GM12878 (cell line): ENCODE measurements around the gene LYSMD1. TPM values are rescaled to one million over a fixed set of nuclear protein-coding genes. Genes with fewer than 3 reads are reported as not detected.

Source experiments
- CHD1 ChIP-seq: IDR thresholded peaks from 2 replicates; pipeline ENCODE4 v1.6.1; 2012; ENCODE audit warnings: low read depth, low read length, improper control_type of control experiment
- GATAD2B ChIP-seq: fragments of 450-650 bp; conservative IDR thresholded peaks from 2 replicates; pipeline ENCODE4 v1.6.1; 2017; ENCODE audit warnings: low read depth, mild to moderate bottlenecking, moderate library complexity
- NFYB ChIP-seq: IDR thresholded peaks from 2 replicates; pipeline ENCODE4 v1.6.1; 2011; ENCODE audit warnings: low read depth, mild to moderate bottlenecking, low read length, improper control_type of control experiment, moderate library complexity; ENCODE audit not compliant: insufficient read depth
- PKNOX1 ChIP-seq: fragments of 450-650 bp; IDR thresholded peaks from 2 replicates; pipeline ENCODE4 v1.6.1; 2016; ENCODE audit warnings: mild to moderate bottlenecking
- REST ChIP-seq: IDR thresholded peaks from 2 replicates; pipeline ENCODE4 v1.6.1; 2012; ENCODE audit warnings: mild to moderate bottlenecking, low read depth, low read length
- SRF ChIP-seq, 2 experiments: IDR thresholded peaks; 2 replicates each; pipeline ENCODE4 v1.6.1; 2011; ENCODE audit warnings: low read depth in 2 of 2, low read length in 2 of 2, mild to moderate bottlenecking in 1 of 2, moderate library complexity in 1 of 2
- polyA plus RNA-seq, 11 experiments: library from polyadenylated mRNA; depleted of rRNA in 4 of 11; unstranded in 6 of 11; stranded (reverse) in 5 of 11; fragments of >200 nt; fragmentation: Nextera tagmentation in 4 of 11; fragmentation: Illumina TruSeq in 1 of 11; extraction: Ambion mirVana in 4 of 11; extraction: Trizol in 1 of 11; gene quantifications; 1 replicate in 1 of 11; 2 replicates in 10 of 11; pipeline versions ENCODE4 v1.2.1 to v1.2.3, GENCODE V29; 2011 to 2016; ENCODE audit warnings: inconsistent platforms in 2 of 11, missing spikeins in 2 of 11, low read depth in 1 of 11
- total RNA-seq, 4 experiments: library from RNA; depleted of rRNA in 3 of 4; stranded (reverse); fragments of >200 nt in 3 of 4; fragmentation: Illumina TruSeq in 1 of 4; extraction: Trizol in 1 of 4; gene quantifications; 2 replicates each; pipeline versions ENCODE4 v1.2.1 to v1.2.3, GENCODE V29; 2013 to 2021
- TF ChIP-seq, protein P1 (sequence below): fragments of 450-650 bp; IDR thresholded peaks from 2 replicates; pipeline ENCODE4 v1.6.1; 2017; ENCODE audit warnings: mild to moderate bottlenecking, low read depth, inconsistent platforms; ENCODE audit not compliant: poor library complexity, severe bottlenecking

The LYSMD1 gene
- total and polyA plus RNA-seq, 10 of the 15 experiments (the other 5 are each of a cell fraction or from before 2014, with no cell fraction given), result 0.80 to 10.4 (median 6.5) TPM

DNA sequence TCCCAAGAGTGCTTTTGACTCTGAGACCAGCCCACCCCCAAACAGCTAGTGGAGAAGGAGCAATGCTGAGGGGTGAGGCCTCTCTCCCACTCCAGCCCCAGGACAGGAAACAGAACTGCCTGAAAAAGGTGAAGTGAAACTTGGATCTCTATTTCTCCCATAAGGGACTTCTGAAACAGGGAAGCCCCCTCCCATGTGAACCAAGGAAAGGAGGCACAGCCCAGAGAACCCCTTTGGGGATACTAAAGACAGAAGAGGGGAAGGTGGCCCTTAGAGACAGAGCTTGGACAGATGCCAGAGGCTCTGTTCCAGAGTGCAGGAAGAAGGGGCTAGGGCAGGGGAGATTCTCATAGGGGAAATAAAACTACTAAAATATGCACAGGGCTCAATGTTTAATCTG is 6.3 kb downstream of the LYSMD1 start (continued):
- TF ChIP-seq, protein P1, sequence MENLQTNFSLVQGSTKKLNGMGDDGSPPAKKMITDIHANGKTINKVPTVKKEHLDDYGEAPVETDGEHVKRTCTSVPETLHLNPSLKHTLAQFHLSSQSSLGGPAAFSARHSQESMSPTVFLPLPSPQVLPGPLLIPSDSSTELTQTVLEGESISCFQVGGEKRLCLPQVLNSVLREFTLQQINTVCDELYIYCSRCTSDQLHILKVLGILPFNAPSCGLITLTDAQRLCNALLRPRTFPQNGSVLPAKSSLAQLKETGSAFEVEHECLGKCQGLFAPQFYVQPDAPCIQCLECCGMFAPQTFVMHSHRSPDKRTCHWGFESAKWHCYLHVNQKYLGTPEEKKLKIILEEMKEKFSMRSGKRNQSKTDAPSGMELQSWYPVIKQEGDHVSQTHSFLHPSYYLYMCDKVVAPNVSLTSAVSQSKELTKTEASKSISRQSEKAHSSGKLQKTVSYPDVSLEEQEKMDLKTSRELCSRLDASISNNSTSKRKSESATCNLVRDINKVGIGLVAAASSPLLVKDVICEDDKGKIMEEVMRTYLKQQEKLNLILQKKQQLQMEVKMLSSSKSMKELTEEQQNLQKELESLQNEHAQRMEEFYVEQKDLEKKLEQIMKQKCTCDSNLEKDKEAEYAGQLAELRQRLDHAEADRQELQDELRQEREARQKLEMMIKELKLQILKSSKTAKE, result no peak
- TF ChIP-seq GATAD2B (0 out of 2 replicates have a peak, but pooled peaks have one; percentile 17), NFYB (no peak), REST (no peak), CHD1 (no peak), PKNOX1 (no peak), SRF (IDR thresholded peaks at IDR 0.05; ENCODE audit: low read depth in 2 of 2, low read length in 2 of 2) (no peak)
